ENCODE data around the gene PXDN.

PXDN gene

DNA sequence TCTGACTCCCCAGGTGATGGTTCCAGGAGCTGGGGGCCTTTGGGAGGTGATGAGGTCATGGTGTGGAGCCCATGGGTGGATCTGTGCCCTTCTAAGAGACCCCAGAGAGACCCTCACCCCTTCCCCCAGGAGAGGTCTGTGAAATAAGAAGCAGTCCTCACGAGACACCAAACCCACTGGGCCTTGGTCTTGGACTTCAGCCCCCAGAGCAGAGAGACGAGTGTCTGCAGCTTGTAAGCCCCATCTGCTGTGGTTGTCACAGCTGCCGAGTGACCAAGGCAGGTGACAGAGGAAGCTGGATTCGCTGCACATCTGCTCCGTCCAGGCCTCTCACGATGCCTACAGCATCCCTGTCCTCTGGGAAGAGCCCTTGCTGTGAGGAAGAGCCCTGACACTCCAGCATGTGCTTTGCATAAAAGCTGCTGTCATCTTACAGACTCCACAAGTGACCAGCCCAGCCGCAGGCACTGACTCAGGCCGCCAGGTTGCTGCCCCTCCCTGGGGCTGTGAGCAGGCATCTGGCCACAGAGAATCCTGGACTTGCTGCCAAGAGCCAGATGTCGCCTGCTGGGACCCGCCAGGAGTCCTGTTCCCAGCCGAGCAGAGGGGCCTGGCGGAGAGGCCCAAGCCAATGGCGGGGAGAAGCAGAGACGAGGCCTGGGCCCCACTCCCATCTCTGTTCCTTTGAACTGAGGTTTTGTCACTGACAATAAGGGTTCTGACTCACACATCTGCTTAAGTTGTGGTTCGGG is 150.8 kb downstream of the PXDN start:
- no peak overlapping the region for H3K4me3 ChIP-seq (ENCODE audit: low read length)
- peak; percentile 62 for DNase-seq (ENCODE audit: low read depth)
- TF ChIP-seq, protein P1, sequence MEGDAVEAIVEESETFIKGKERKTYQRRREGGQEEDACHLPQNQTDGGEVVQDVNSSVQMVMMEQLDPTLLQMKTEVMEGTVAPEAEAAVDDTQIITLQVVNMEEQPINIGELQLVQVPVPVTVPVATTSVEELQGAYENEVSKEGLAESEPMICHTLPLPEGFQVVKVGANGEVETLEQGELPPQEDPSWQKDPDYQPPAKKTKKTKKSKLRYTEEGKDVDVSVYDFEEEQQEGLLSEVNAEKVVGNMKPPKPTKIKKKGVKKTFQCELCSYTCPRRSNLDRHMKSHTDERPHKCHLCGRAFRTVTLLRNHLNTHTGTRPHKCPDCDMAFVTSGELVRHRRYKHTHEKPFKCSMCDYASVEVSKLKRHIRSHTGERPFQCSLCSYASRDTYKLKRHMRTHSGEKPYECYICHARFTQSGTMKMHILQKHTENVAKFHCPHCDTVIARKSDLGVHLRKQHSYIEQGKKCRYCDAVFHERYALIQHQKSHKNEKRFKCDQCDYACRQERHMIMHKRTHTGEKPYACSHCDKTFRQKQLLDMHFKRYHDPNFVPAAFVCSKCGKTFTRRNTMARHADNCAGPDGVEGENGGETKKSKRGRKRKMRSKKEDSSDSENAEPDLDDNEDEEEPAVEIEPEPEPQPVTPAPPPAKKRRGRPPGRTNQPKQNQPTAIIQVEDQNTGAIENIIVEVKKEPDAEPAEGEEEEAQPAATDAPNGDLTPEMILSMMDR (conservative IDR thresholded peaks at IDR 0.05; ENCODE audit: low read depth, low read length): no peak

- TF ChIP-seq, protein P1 (conservative IDR thresholded peaks at IDR 0.05; ENCODE audit: low read depth, low read length): peak; percentile 84
- DNase-seq (ENCODE audit: low read depth): peak; percentile 62
- no peak overlapping the region for H3K4me3 ChIP-seq (ENCODE audit: low read length)
Observed at GRCh38 chr2:1591978-1592907, 152.1 kb downstream of the PXDN start.

DNA sequence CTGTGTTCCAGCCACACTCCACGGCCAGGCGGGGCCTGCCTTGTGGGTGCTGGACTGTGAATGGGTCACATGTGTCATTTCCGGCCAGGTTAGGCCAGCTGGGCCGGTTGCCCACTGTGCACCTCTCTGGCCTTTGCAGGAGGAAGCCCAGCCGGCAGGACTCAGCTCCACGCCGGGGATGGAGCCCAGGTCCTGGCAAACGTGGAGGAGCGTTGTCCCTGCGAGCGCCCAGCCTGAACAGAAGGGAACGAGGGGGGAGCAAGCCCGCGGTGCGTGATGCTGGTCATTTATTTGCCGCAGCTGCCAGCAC is 152.9 kb downstream of the PXDN start:
- no peak for DNase-seq (ENCODE audit: low read depth)
- no peak overlapping the region for H3K4me3 ChIP-seq (ENCODE audit: low read length)
- TF ChIP-seq, protein P1 (conservative IDR thresholded peaks at IDR 0.05; ENCODE audit: low read depth, low read length): no peak

GRCh38 chr2:1590596-1591460 is 153.5 kb downstream of the PXDN start:
- TF ChIP-seq, protein P1 (conservative IDR thresholded peaks at IDR 0.05; ENCODE audit: low read depth, low read length): no peak

DNA sequence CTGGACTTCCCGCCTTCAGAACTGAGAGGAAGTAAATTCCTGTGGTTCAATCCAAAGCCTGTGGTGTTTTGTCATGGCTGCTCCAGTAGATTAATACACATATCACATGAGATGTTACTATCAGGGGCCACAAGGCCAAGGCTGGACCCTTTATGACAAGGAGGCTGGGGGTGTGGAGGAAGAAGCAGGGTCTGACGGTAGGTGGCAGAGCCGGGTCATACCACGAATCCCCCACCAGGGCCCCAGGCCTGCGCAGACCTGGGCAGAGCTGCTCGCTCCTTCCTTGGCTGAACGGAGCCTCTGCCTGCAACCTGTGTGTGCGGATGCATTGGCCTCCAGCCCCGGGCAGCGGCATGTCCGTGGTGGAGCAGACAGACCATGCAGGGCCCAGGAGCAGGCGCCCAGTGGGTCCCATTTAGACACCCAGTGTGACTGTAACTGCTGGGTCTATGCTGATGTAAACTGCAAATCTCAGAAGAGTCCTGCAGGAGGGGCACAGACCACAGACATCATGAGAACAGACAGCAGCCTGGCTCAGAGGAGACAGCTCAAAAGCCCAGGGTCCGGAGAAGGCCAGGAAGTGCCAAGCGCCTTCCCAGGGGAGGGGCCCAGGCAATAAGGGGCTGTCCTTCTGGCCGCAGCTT is 155.2 kb downstream of the PXDN start:
- no peak overlapping the region for H3K4me3 ChIP-seq (ENCODE audit: low read length)
- DNase-seq (ENCODE audit: low read depth): no peak
- TF ChIP-seq, protein P1 (conservative IDR thresholded peaks at IDR 0.05; ENCODE audit: low read depth, low read length): peak; percentile 35

More at GRCh38 chr2:1590596-1591460, 153.5 kb downstream of the PXDN start:
- no peak overlapping the region for H3K4me3 ChIP-seq (ENCODE audit: low read length)
- DNase-seq (ENCODE audit: low read depth): no peak
